RPMI8226 (cell line): Measurements from ENCODE around the gene CCDC9B.
A peak's percentile ranks its signal among the peaks of the same experiment; 100 is the strongest.

Source experiments
- DNase-seq: peaks from one replicate; pipeline ENCODE4 v3.0.0-alpha.2; 2015

CCDC9B gene

DNA sequence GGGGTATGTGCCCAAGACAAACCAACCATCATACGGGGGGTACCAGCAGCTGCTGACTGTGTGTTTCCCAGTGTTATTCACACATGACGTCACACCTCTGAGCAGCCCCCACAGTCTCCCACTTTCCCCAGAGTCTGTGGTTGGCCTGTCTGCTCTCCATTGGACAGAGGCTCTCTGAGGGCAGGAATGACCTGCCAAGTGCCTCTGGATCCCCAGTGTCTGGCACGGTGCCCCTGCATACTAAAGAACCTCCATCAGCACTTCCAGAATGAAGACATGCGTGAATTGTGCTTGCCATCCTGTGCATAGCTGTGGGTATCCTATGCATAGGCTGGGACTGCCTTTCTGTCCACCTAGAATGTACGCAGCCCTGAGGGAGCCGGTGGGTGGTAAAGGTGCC lies 3.5 kb upstream of the CCDC9B start:
- DNase-seq, result no peak

DNA sequence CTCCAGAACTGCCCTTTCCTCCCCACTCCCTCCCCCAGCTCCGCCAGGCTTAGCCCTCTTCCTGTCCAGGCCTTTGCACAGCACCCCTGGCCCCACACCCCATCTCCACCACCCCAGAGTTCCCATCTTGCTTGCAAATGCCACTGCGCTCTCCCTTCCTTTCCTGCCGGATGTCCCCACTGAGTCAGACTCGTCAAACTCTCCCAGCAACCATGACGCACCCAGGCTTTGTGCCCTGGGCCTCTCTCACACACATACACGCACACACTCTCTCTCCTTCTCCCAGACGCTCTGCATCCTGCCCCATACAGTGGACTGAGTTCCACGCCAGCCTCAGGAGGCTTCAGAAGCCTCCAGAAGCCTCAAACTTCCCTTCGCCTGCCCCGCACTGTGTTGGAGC lies 2.8 kb upstream of the CCDC9B start:
- no peak for DNase-seq

DNA sequence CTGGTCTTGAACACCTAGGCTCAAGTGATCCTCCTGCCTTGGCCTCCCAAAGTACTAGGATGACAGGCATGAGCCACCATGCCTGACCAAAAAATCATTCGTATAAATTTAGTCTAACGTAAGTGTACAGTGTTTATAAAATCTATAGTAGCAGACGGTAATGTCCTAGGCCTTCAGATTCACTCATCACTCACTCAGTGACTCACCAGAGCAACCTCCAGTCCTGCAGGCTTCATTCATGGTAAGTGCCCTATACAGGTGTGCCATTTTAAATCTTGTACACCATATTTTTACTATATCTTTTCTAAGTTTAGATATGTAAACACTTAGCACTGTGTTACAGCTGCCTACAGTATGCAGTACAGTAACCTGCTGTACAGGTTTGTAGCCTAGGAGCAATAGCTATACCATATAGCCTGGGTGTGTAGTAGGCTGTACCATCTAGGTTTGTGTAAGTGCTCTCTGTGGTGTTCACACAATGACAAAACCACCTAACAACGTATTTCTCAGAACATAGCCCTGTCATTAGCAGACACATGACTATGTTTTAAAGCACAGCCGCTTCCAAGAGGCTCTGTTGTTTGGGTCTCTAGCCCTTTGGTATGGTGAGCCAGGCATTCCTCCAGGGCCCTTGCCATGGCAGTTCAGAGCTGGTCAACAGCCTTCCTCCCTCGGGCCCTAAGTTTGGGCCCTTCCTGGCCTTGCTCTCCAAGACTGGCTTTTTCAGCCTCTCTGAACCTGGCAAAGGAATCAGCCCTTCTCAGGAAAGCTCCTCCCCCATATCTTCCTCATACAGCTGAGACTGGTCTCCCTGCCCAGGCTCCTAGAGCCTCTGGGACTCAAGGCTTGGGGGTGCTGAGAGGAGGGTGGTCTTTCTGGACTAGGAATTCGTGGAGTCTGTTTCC lies 1.9 kb upstream of the CCDC9B start:
- DNase-seq, result no peak

DNA sequence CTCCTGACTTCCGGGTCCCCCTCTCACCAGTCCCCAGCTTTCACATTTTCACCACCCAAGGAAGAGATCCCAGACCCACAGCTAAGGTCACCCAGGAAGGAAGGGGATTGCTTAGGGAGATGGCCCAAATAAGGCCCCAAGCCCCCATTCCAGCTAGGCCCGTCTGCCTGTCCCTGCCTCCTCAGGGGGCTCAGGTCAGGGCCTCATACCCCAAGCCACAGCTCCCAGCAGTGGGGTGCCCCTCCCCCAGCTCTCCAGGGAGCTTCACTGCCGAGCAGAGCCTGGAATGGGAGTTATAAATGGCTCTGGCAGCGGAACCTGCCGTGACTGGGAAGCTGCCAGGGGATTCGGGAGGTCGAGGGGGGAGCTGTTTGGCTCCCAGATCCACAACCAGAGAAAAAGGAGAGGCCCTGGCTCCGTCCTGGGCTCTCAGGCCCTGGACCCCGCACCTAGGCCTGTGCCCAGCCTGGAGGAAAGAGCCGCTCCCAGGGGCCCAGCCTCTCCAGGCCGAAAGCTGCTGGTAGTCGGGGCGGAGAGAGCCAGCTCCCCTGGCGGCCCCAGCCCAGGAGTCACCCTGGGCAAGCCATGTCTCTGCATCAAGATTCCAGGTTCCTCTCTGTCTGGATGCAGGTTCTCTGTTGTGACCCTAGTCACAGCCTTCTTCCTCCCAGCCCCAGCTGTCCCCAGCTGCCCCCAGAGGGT lies 550 bp downstream of the CCDC9B start:
- no peak for DNase-seq

DNA sequence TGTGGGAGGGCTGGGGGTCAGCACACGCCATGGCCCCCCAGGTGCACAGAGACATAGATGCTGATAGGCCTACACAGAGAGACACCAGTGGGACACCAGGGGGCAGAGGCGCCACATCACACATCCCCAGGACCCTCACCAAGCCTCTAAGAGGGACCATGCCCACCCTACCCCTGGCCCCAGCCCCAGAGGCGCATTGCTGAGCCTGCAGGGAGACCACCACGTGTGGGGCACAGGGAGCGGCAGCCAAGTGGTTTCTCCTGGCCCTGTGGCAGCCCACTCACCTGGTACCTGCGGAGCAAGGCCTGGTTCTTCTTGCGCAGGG lies 1.2 kb downstream of the CCDC9B start:
- DNase-seq, result no peak

DNA sequence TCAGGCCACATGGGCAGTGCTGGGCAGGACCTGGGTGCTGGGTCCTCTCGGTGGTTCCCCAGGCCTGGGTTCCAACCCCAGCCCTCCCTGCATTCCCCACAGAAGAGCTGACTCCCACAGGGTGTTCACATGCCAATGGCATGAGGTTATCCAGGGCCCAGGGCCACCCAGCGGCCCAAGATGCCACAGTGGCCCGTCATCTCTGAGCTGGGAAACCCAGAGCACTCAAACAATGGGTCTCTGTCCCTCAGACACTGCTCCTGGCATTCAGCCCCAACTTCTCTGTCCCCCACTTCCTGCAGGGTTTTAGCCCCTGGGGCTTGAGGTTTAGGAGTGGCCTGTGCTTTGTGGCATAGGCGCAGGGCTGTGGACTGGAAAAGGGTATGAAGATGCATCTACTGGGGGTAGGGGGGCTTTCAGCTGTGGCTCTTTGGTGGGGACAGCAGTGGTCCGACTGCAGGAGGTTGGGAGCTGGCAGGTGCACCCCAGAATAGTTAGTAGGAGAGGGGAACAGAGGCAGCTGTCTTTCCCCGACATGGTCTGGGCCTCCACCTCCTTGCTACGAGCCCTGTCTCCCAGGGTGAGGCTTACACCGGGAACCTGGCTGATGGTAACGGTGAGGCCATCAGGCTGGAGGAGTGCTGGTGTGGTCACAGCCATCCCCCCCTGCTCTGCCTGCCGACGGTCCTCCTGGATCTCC lies 1.7 kb downstream of the CCDC9B start:
- no peak for DNase-seq

DNA sequence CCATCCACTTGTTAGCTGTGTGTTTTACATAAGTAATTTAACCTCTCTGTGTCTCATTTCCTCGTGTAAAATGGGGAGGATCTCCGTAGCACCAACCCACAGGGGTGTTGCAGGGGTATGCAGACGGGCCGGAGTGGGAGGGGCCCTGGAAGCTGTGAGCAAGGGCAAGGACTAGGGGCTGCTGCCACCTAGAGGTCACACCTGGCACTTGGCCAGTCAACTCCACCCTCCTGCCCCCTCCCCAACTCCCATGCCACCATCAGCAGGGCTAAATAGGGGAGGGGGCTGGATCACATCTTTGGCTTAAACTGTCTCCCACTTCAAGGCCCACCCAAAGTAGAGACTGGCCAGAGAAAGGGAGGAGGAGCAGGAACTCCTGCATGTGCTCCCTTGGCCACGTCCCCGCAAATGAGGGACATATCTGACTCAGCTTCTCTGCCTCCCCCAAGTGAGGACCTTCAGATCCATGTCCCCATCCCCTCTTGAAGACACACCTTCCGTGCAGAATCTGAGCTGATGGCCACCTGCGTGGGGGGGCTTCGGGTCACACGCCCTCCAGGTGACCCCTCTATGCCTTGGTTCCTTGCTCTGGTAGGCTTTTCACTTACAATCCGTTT lies 2.6 kb downstream of the CCDC9B start:
- peak; percentile 78 for DNase-seq

DNA sequence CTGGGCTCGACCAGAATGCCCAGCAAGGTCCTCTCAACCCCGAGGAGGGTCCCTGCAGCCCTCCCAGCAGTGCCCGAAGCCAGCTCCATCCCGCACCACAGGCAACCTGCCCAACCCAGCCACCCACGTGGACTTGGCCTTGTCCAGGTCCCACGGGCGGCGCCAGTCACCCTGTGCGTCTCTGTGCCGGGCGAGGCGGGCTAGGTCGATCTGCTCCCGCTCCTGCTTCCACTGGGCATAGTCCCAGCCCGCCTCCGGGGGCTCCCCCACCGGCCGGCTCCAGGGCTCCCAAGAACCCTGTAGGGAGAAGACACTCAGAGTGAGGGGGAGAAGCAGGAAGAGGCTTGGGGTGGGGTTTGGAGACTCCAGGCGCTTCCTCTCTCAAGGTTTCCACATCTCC lies 3.1 kb downstream of the CCDC9B start:
- no peak for DNase-seq

DNA sequence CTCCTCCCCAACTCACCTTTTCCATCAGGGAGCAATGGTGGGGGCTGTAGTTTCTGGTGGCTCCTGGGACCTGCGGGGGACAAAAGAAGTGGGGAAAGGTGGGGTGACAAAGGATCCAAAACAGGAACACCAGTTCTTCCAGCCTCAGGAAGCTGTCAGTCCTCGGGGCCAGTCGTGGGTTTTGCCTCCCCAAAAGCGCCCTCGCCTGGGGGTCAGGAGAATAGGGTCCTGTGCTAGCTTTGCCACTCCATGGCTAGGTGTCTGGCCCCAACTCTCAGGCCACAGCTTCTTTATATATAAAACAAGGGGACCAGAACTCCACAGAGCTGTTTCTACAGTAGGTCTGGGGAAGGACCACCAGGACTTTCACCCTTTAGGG lies 4.0 kb downstream of the CCDC9B start:
- DNase-seq, result peak; percentile 53

DNA sequence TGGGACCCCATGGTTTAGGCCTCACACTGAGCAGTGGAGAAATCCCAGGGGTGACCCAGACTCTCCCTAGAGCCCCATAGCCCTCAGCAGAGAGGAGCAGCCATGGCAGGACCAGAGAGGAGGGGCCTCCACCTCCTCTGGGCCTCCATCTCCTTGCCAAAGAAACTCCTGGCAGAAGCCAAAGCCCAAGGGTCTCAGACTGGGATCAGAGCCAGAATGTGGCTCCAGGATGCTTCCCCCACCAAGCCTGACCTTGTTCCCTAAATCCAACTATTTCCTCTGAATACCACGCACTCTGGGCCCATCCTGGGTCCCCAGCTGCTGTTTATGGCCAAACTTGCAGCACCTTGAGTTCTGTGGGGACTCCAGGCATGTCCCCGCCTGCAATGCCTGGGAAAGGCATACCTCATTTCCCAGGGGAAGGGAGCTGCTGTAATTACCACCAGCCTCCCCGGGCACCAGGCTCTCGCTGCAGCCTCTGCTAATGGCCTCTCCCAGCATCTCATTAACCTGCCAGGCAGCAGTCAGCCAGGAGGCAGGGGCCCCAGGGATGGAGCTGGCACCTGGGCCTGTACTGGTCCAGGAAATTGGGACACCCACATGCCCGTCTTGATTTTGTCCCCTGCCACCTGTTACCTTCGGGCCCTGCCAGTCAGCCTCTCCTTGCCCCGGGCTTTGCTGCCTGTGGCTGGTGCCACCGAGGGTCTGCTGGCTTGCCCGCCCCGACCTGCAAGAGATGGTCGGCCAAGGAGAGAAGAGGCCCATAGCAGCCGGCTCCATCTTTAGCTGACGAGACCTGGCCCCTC lies 4.6 kb downstream of the CCDC9B start:
- DNase-seq, result no peak

DNA sequence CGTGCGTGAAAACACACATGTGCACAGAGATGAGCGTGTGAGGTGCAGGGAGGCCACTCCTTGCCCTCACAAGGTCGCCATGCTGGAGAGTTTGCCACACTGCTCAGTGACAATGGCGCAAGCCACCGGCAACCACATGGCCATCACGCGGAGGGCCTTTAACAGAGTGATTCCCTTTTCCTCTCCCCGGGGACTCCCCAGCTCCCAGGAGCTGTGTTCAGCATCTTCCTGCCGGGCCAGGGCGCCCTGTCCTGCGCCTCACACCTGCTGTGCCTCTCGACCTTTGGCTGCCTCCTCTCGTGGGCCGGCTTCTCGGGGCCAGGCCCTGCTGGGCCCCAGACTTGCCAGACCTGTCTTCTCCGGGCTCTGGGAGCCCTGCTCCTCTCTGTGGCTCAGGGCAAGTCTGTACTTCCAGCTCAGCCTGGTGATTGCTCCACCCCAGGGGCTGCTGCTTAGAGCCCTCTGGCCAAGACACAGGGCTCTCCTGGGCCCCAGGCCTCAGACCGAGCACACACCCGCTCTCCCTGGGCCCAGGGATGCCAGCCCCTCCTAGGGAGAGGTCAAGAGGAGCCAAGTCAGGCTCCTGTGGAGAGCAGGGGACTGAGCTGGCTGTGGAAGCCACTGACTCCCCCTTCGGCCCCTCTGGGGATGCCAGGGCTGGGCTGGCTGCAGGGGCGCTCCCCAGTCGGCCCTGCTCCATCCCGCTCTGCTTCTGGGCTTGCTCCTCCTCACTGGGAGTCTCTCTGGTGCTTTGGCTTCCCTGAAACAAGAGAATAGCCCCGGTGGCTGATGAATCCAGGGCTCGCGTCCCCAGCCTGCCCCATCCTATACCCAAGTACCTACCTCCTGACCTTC lies 5.6 kb downstream of the CCDC9B start:
- peak; percentile 13 for DNase-seq

DNA sequence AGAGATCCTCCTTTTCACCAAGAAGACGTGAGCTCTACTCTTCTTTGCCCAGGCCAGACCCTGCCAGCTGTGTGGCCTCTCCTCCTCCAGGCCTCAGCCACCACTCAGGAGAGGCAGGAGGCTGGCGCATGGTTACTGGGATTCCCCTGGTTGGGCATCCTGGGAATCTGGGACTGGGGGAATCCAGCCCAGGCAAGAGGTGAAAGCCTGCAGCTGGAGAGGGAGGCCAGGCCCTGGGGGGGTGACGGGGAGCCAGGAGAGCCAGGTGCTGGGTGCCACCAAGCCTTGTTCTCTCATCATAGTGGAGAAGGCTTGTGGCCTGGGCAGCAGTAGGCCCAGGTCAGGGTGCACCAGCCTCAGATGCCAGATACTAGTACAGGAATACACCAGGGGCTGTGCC lies 6.2 kb downstream of the CCDC9B start:
- DNase-seq, result no peak

DNA sequence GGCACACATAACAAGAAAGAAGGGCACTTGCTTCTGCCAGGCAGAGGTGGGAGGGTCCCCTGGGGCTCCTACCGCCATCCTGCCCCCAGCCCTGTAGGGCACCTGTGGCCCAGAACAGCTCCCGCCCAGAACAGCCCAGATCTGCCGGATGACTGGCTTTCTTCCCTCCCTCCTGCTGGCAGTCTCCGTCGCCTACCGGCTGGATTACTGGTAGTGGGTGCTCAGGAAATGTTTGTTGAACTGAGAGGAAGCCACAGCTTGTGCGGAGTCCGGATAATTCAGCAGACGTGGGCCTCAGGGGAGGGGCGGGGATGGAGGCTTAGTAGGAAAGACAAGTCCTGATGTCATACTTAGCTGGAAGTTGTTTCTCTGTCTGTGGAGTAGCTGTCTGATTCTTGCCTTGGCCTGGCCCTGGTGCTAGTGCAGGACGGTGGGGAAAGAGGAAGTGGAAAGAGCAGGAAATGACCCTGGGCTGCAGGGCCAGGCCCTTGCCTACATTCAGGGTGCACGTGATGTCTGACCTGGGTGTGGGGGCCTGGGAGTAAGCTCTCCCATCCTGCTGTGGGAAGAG lies 6.7 kb downstream of the CCDC9B start:
- DNase-seq, result peak; percentile 64

DNA sequence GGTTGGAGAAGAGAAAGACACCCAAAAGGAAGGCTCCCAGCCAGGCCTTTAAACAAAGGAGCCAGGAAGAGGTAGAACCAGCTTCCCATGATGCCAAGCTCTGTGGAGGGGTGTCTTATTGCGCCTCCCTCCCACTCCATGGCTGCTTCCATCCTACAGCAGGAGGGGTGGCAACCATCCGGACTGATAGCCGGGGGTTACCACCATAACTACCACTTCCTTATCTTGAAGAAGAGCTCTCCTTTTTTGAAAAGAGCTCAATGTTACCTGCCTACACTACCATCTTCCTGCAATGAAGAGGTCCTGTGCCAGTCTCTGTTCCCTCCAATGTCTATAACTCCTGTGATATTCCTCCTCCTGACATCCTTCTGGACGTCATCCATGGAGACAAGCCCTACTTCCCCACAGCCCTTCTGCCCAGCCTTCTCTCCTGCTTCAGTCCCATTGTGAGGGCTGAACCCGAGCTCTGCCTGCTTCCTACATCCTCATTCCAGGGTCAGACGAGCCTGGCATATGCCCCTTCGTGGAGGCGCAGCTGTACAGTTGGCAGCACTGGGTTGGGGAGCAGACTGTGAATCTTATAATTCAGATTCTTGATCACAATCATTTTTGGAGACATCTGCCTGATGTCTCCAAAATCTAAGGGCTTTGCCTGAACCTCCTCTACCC lies 8.5 kb downstream of the CCDC9B start:
- DNase-seq, result no peak

DNA sequence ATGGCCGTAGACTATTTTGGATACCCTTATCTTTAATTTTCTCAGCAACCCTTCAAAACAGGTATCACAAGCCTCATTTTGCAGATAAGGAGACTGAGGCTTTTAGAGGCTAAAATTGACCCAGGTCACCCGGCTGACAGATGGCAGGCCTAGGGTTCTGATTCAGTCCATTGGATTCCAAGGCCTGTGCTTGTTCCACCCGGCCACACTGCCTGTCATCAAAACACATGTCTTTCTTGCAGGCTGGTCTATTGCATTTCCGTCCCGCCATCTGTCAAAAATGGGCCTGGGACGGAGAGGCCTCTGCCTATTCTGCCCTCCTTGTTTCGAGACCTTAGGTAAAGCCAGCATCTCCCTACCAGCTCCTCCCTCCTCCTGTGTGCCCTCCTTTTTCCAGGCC lies 9.1 kb downstream of the CCDC9B start:
- no peak for DNase-seq

DNA sequence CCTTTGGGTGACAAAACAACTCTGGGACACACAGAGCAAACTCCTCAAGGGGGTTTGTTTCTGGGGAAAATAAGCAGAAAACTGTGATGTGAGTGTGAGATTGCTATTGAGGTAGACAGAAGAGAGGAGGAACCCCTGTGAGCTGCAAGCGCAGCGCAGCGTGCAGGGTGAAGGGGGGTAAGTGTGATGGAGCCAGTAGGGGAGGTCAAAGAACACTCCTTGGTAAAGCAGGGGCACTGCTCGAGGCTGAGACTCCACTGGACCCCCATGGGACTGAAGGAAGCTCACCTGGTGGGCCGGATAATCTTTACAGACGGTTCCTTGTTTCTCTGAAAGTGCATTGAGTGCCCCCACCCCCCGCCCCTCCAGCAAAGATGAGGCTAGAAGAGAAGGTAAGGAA lies 9.7 kb downstream of the CCDC9B start:
- no peak for DNase-seq

DNA sequence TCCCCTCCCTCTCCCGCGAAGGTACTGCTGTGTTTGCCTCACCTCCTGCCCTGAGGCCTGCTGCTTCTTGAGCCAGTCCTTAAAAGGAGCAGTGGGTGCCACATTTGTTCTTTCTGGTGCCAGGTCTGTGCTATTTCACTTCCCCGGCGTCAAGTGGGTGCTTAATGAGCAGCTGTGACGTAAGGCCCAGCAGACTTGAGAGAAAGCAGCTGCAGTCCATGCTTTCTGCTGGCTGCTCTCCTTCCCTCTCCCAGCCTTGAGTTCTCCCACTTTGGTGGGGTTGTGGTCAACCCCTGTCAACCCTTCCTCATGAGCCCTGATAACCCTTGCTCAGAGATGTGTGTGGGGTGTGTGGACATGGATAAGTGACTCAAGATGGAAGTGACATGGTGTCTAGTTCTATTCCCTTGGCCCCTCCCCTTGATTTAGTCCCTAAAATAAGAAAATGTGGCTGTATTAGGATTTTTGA lies 10.3 kb downstream of the CCDC9B start:
- no peak for DNase-seq

DNA sequence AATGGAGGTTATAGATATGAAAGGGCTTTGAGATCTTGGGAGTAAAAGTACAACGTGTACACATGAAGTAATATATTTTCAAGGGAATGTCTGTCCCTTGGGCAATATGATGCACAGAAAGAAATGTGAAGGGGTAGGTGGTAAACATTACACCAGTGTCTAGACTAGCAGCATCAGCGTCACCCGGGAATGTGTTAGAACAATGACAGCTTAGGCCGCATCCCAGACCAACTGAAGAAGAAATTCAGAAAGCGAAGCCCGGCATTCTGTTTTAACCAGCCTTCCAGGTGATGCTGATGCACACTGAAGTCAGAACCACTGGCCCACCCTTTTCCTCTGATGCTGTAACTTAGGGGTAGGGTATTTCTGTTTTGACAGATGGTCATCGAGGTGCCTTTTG lies 10.9 kb downstream of the CCDC9B start:
- no peak for DNase-seq

DNA sequence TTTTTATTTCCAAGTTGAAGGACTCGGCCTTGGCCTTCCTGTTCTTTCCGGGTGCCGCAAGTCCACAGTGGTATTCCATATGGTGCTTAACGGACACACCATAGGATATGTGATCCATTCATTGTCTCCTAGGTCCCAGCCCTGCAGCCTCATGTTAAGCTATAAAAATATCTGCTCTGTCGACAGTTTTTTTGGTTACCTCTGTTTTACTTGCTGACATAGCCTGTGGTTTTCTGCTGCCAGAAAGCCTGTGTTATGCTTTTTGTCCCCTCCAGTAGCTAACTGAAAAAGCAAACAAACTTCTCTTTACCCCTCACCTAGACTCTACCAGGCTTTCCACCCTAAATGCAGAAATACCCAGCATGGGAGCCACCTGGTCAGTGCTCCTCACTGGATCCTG lies 12.0 kb downstream of the CCDC9B start:
- DNase-seq, result peak; percentile 87

DNA sequence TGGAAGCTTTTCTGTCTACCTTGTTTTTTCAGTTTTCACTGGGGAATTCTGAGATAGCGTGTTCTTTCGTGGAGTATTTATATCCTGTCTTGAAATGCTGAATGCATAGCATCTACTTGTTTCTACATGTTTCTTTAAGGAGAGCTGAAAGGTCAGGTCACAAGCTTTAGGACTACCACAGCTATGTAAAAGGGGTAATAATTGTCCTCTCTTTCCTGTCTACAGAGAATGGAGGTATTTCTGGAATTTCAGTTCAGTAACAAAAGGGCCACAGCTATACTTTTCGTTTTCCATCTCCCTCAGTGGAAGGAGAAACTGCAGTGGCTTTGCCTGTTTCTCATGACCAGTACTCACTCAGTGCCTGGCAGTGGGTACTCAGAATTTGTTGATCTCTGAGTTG lies 12.6 kb downstream of the CCDC9B start:
- DNase-seq, result no peak

DNA sequence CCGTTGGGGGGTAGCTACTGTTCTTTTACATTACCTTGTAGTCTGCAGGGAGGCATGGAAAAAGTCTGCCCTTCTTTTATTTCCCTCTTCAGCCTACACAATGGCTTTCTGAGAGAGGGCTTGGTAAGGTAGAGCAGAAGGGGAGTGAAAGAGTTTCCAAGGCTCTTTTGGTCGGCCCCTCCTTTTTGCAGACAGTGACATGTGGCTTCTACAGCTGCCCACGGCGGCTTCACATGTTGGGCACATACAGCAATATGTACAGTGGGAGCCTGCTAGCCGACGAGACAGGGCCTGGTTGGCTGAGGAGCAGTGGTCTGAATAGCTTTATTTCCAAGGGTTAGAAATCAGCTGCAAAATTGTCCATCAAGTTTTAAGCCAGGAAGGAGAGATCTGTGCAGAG lies 13.3 kb downstream of the CCDC9B start:
- DNase-seq, result peak; percentile 71
